Measurements from ENCODE around the gene ARID1B. TPM values are rescaled to one million over a fixed set of nuclear protein-coding genes. Genes with fewer than 3 reads are reported as not detected.

ARID1B gene
- total and polyA plus RNA-seq, 2 of the 13 experiments (the other 11 are each of a cell fraction or from before 2014, with no cell fraction given) = 20.1 to 32.6 TPM

GRCh38 chr6:156776840-156777576, at the start of gene ARID1B (continued):
- no peak for TF ChIP-seq CEBPZ (IDR thresholded peaks at IDR 0.05; ENCODE audit: low read length)
- no peak for TF ChIP-seq SKIL (CRISPR knock-in tag; IDR thresholded peaks at IDR 0.05; ENCODE audit: borderline replicate concordance)
- no peak for TF ChIP-seq STAT5B (CRISPR knock-in tag; IDR thresholded peaks at IDR 0.05)
- no peak for TF ChIP-seq XBP1 (CRISPR knock-in tag; IDR thresholded peaks at IDR 0.05)
- TF ChIP-seq DMTF1 (CRISPR knock-in tag; IDR thresholded peaks at IDR 0.05) = no peak
- TF ChIP-seq ARNT (IDR thresholded peaks at IDR 0.05) = no peak
- TF ChIP-seq TCF7 (IDR thresholded peaks at IDR 0.05; ENCODE audit: low read depth) = no peak
- TF ChIP-seq REL (CRISPR knock-in tag; conservative IDR thresholded peaks at IDR 0.05) = 0 out of 2 replicates have a peak, but pooled peaks have one; percentile 40
- no peak for TF ChIP-seq SMAD1 (CRISPR knock-in tag; IDR thresholded peaks at IDR 0.05; ENCODE audit: borderline replicate concordance, low read depth)
- no peak for TF ChIP-seq SRSF9 (IDR thresholded peaks at IDR 0.05; ENCODE audit: borderline replicate concordance, insufficient read depth, low read depth, low read length, poor library complexity, severe bottlenecking)
- TF ChIP-seq ZNF20 (CRISPR knock-in tag; IDR thresholded peaks at IDR 0.05) = no peak
- no peak; the same call in 1 of the 2 replicates for TF ChIP-seq HOXA5 (CRISPR knock-in tag; IDR thresholded peaks at IDR 0.05)
- TF ChIP-seq SP5 (CRISPR knock-in tag; IDR thresholded peaks at IDR 0.05; ENCODE audit: borderline replicate concordance, low read depth) = 0 out of 2 replicates have a peak, but pooled peaks have one; percentile 13
- TF ChIP-seq ZNF121 (CRISPR knock-in tag; IDR thresholded peaks at IDR 0.05) = peak; percentile 52; the same call in 1 of the 2 replicates
- 0 out of 2 replicates have a peak, but pooled peaks have one; percentile 6 for TF ChIP-seq ARID4A (CRISPR knock-in tag; IDR thresholded peaks at IDR 0.05; ENCODE audit: borderline replicate concordance)
- TF ChIP-seq HOXA7 (CRISPR knock-in tag; IDR thresholded peaks at IDR 0.05) = no peak
